ENCODE data around the gene GALR2. TPM values are rescaled to one million over a fixed set of nuclear protein-coding genes. Genes with fewer than 3 reads are reported as not detected.

Gene GALR2
- total RNA-seq, 2 donors from 2014 or later: not detected

GRCh38 chr17:76032780-76033108, 41.8 kb upstream of the GALR2 start:
- no peak for DNase-seq (ENCODE audit: low spot score)
- Histone ChIP-seq H3K27ac (no peak overlapping the region), H3K27me3 (no peaks in the 10 kb centered on the region), H3K4me3 (no peak overlapping the region), H3K4me1 (peaks cover 0 to 9% of the 10 kb centered on the region in 2 donors), H3K9me3 (no peaks in the 10 kb centered on the region), H3K36me3 (no peaks in the 10 kb centered on the region)
- no peak for TF ChIP-seq CTCF (IDR thresholded peaks at IDR 0.05)

GRCh38 chr17:76033139-76033538, 41.4 kb upstream of the GALR2 start:
- Histone ChIP-seq H3K4me3 (no peak overlapping the region), H3K27ac (no peak overlapping the region)
- TF ChIP-seq CTCF (IDR thresholded peaks at IDR 0.05): no peak

GRCh38 chr17:76034428-76035350, 39.9 kb upstream of the GALR2 start:
- H3K36me3 ChIP-seq: peaks cover 17% of the 10 kb centered on the region
- no peak overlapping the region for H3K4me3 ChIP-seq
- no peaks in the 10 kb centered on the region for H3K27me3 ChIP-seq
- TF ChIP-seq CTCF (IDR thresholded peaks at IDR 0.05): no peak
- peaks cover 0 to 3% of the 10 kb centered on the region in 2 donors for H3K4me1 ChIP-seq
- no peak for DNase-seq (ENCODE audit: low spot score)
- no peaks in the 10 kb centered on the region for H3K9me3 ChIP-seq
- H3K27ac ChIP-seq: no peak overlapping the region

More at GRCh38 chr17:76033139-76033538, 41.4 kb upstream of the GALR2 start:
- Histone ChIP-seq H3K9me3 (no peaks in the 10 kb centered on the region), H3K36me3 (peaks cover 1% of the 10 kb centered on the region), H3K4me1 (peaks cover 0 to 9% of the 10 kb centered on the region in 2 donors), H3K27me3 (no peaks in the 10 kb centered on the region)
- DNase-seq (ENCODE audit: low spot score): no peak

- Histone ChIP-seq H3K27ac (no peak overlapping the region), H3K36me3 (peaks cover 36% of the 10 kb centered on the region), H3K4me3 (no peak overlapping the region), H3K27me3 (no peaks in the 10 kb centered on the region), H3K4me1 (no peaks in the 10 kb centered on the region), H3K9me3 (no peaks in the 10 kb centered on the region)
- no peak for TF ChIP-seq CTCF (IDR thresholded peaks at IDR 0.05)
- DNase-seq (ENCODE audit: low spot score): no peak
Measured at GRCh38 chr17:76036497-76037261, 37.9 kb upstream of the GALR2 start.

GRCh38 chr17:76038050-76038449, 36.5 kb upstream of the GALR2 start:
- no peak overlapping the region for H3K4me3 ChIP-seq
- H3K4me1 ChIP-seq: no peaks in the 10 kb centered on the region
- no peak overlapping the region for H3K27ac ChIP-seq
- no peaks in the 10 kb centered on the region for H3K9me3 ChIP-seq
- no peaks in the 10 kb centered on the region for H3K27me3 ChIP-seq
- TF ChIP-seq CTCF (IDR thresholded peaks at IDR 0.05): no peak
- DNase-seq (ENCODE audit: low spot score): no peak
- H3K36me3 ChIP-seq: peaks cover 50% of the 10 kb centered on the region

Data from right atrium auricular region (tissue), 2 donors.